ENCODE data around the gene LGMN.

The LGMN gene

GRCh38 chr14:92670643-92671366 lies 77.6 kb downstream of the LGMN start:
- no peak for DNase-seq

DNA sequence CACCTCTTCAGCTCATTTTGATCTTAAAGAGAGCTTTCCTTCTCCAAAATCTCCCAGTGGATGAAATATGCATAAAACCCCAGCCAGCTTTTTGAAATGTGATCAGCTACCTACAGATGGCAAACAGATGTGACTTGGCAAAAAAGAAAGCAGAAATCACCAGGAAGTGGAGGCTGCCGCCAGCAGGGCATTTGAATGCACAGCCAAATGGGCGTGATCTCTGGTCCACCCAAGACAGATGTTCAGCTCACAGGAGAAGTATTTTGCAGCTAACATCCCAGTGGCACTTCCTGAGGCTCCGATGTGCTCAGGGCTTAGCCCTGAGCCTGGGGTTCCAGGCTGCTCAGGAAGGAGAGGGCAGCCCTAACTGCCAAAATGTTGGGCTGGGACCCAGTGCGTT lies 78.3 kb downstream of the LGMN start:
- DNase-seq, result no peak

GRCh38 chr14:92668276-92668973 lies 80.0 kb downstream of the LGMN start:
- no peak for DNase-seq

GRCh38 chr14:92666251-92666650 lies 82.2 kb downstream of the LGMN start:
- DNase-seq, result no peak

- no peak for DNase-seq
These were observed 82.7 kb downstream of the LGMN start for GRCh38 chr14:92665661-92666110.

DNA sequence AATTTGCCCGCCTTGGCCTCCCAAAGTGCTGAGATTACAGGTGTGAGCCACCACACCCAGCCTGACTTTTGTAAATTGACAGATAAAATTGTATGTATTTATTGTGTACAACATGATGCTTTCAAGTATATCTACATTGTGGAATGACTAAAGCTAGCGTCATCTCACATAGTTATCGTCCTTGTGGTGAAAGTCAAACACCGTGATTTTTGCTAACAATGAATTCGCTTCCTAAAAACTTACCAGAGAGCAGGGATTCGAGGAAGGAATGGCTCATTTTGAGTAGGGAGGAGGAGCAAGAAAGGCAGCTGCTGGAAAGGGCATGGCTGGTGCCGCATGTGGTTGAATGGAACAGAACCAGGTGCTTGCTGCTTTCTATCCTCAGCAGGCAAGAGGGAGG lies 85.4 kb downstream of the LGMN start:
- no peak for DNase-seq

- DNase-seq, result no peak
These were observed 87.9 kb downstream of the LGMN start for GRCh38 chr14:92660571-92660970.

GRCh38 chr14:92659765-92660561 lies 88.5 kb downstream of the LGMN start:
- DNase-seq, result peak; percentile 27 to 58

DNA sequence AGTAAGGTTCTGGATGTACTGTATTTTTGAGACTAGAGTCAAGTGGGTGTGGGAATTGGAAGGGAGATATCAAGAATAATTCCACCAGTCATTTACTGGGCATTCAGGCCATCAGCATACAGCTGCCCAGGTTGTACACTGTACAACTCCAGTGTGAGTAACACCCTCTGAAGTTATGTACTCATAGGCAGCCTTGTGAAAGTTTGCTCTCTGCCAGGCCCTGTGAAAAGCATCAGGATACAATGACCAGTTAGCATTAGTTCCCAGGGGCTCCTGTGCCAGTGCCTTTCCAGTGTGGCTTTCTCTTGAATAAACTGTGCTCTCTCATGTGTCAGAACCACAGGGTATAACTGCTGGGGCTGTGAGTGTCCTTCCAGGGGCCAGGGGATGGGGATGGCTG lies 89.7 kb downstream of the LGMN start:
- no peak for DNase-seq

DNA sequence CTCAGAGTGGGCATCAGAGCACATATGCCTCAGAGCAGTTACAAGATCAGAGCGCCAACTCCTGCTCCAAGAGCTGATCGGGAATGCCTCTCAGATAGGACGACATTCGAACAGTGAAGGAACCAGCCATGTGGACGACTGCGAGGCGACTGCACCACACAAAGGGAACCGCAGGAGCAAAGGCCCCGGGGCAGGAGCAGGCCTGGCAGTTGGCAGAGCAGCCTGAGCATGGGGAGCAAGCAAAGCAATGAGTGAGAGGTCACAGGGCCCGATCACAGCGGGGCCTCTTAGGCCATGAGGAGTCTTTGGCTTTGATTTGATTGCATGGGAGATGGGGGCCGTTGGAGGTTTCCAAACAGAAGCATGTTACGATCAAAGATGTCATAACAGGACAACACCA lies 90.3 kb downstream of the LGMN start:
- DNase-seq, result no peak

DNA sequence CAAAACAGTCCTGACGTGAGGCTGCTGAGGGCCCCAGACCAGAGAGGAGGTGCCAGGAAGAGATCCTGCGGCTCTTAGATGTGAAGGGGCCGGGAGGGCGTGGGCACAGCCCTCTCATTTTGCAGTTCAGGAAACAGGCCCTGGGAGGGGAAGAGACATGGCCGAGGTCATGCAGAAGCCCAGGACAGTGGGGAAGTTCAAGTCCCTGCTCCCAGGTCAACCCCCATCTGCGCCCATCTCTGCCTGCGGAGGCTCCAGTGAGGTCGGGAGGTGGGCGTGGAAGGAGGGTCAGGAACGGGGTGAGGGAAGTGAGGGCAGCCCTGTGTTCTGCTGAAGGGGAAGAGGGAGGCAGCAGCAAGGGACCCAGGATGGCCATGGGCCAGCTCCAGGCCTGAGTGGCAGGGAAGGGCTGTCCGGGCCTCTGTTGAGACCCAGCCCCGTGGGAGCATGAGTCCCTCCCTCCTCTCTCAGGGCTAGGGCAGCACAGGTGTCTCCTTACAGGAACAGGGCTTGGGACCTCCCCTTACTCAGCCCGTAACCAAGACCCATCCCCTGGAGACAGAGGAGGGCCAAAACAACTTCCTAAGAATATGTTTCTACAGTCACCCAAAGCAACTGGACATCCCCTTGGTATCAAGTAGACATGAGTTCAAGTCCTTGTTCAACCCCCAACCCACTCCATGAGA lies 90.8 kb downstream of the LGMN start:
- DNase-seq, result peak in 1 of 2 donors; percentile 53

GRCh38 chr14:92656306-92657081 lies 91.9 kb downstream of the LGMN start:
- DNase-seq, result no peak

DNA sequence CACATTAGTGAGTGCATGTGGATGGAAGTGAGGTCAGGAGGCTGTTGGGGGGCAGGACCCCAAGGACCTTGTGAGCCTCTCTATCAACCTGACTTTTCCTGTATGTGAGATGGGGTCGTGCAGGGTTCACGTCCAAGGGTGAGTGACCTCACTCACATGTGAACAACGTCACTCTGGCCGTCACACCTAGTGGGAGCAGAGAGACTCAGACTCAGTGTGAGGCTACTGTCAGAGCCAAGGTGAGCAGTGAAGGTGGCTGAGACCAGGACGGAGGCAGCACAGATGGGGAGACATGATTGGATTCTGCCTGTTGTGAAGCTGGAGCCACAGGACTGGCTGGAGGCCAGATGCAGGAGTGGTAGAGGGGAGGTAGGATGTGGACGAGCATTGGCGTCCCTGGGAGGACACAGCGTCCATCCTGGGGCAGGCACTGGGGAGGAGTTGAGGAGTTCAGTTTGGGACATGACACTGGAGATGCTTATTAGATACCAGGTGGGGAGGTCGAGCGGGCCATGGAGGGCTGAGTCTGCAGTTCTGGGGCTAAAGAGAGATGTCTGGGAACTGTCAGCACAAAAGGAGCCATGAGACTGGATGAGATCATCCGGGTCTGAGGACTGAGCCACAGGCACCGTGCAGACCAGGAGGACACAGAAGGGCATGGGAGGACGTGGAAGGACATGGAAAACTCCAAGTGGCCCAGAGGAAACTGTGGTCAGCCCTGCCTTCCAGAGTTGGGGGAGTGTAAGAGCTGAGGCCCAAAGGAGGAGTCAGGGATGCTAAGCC lies 92.8 kb downstream of the LGMN start:
- peak in 1 of 2 donors; percentile 34 for DNase-seq

DNA sequence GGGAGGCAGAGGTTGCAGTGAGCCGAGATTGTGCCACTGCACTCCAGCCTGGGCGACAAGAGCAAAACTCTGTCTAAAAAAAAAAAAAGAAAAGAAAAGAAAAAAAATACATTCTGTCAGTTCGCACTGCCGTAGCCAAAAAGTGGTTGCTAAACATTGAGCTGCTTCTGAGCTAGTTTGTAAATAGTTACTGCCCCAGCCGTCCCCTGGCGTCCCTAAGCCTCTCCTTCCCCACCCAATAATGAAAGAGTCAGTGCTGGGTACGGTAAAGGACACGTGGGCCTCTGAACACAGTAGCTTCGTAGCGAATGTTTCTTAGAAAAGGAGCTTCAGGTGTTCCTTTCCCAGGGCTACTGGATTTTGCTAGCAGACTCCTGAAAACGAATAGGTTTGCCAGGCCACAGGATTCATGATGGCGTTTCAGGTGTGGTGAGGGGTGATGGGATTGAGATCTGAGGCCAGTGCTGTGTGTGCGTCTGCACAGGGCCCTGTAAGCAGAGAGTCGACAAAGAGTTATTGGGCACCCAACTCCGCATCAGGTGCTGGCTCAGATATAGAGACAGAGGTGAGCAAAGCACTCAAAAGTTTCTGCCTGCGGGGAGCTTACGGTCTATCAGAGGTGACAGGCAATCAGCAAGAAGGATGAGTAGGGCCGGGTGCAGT lies 94.1 kb downstream of the LGMN start:
- no peak for DNase-seq
